Measurements from ENCODE around the gene STXBP6. TPM values are rescaled to one million over a fixed set of nuclear protein-coding genes. Genes with fewer than 3 reads are reported as not detected.
A peak's percentile ranks its signal among the peaks of the same experiment; 100 is the strongest.

STXBP6 gene
- total RNA-seq, 1 experiment from 2014 or later, result 6.4 TPM

GRCh38 chr14:24892497-24893051, 157.4 kb downstream of the STXBP6 start:
- Histone ChIP-seq H3K27me3 (replicated peaks) (no peaks in the 10 kb centered on the region), H3K9me3 (replicated peaks) (peaks cover 4% of the 10 kb centered on the region), H3K36me3 (no peaks in the 10 kb centered on the region), H3K4me3 (no peak overlapping the region), H3K4me1 (replicated peaks) (peaks cover 10% of the 10 kb centered on the region), H3K27ac (no peak overlapping the region)
- DNase-seq (ENCODE audit: low read depth in 1 of 2, low spot score in 2 of 2), result no peak

GRCh38 chr14:24891987-24892496, 157.9 kb downstream of the STXBP6 start:
- Histone ChIP-seq H3K27me3 (replicated peaks) (no peaks in the 10 kb centered on the region), H3K4me3 (no peak overlapping the region), H3K4me1 (replicated peaks) (peaks cover 10% of the 10 kb centered on the region), H3K9me3 (replicated peaks) (peaks cover 4% of the 10 kb centered on the region), H3K36me3 (no peaks in the 10 kb centered on the region), H3K27ac (no peak overlapping the region)
- DNase-seq (ENCODE audit: low read depth in 1 of 2, low spot score in 2 of 2), result no peak

DNA sequence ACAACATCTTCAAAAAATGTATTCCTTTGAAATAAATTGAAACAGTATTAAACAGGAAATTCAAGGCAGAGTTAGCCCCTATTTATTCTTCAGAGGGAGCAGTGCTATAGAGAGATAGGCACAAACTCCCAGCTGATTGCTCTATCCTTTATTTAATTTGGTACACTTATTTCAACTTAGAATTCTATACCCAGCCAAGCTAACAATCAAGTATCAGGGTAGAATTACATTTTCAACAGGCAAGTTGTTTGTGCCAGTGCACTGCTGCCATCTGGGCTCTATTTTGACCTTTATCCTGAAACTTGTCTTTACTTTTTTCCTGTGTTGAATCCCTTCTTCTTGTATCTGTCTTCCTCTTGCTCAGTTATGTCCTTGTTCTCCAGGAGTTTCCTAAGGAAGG, 159.2 kb downstream of the STXBP6 start:
- peaks cover 4% of the 10 kb centered on the region for H3K9me3 ChIP-seq (replicated peaks)
- peaks cover 10% of the 10 kb centered on the region for H3K4me1 ChIP-seq (replicated peaks)
- DNase-seq (ENCODE audit: low read depth in 1 of 2, low spot score in 2 of 2), result no peak
- H3K27me3 ChIP-seq (replicated peaks), result no peaks in the 10 kb centered on the region
- H3K36me3 ChIP-seq, result no peaks in the 10 kb centered on the region
- H3K4me3 ChIP-seq, result no peak overlapping the region
- no peak overlapping the region for H3K27ac ChIP-seq

- peaks cover 1% of the 10 kb centered on the region for H3K4me1 ChIP-seq (replicated peaks)
- no peaks in the 10 kb centered on the region for H3K27me3 ChIP-seq (replicated peaks)
- no peaks in the 10 kb centered on the region for H3K36me3 ChIP-seq
- H3K4me3 ChIP-seq, result no peak overlapping the region
- peaks cover 4% of the 10 kb centered on the region for H3K9me3 ChIP-seq (replicated peaks)
- no peak overlapping the region for H3K27ac ChIP-seq
- no peak for DNase-seq (ENCODE audit: low read depth in 1 of 2, low spot score in 2 of 2)
Measured at GRCh38 chr14:24889843-24890242, 160.1 kb downstream of the STXBP6 start.

DNA sequence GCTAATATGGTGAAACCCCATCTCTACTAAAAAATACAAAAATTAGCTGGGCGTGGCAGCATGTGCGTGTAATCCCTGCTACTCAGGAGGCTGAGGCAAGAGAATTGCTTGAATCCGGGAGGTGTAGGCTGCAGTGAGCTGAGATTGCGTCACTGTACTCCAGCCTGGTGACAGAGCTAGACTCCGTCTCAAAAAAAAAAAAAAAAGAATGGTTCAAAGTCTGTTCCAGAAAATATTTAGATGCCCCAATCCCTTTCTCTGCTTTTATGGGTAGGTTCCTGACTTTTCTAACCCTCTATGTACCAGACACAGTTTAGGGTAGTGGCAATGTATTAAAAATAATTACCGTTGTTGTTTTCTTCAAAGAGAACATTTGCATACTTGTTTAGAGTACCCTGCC, 161.4 kb downstream of the STXBP6 start:
- no peak overlapping the region for H3K4me3 ChIP-seq
- DNase-seq (ENCODE audit: low read depth in 1 of 2, low spot score in 2 of 2), result no peak
- peaks cover 4% of the 10 kb centered on the region for H3K9me3 ChIP-seq (replicated peaks)
- no peak overlapping the region for H3K27ac ChIP-seq
- H3K27me3 ChIP-seq (replicated peaks), result no peaks in the 10 kb centered on the region
- no peaks in the 10 kb centered on the region for H3K4me1 ChIP-seq (replicated peaks)
- H3K36me3 ChIP-seq, result no peaks in the 10 kb centered on the region

DNA sequence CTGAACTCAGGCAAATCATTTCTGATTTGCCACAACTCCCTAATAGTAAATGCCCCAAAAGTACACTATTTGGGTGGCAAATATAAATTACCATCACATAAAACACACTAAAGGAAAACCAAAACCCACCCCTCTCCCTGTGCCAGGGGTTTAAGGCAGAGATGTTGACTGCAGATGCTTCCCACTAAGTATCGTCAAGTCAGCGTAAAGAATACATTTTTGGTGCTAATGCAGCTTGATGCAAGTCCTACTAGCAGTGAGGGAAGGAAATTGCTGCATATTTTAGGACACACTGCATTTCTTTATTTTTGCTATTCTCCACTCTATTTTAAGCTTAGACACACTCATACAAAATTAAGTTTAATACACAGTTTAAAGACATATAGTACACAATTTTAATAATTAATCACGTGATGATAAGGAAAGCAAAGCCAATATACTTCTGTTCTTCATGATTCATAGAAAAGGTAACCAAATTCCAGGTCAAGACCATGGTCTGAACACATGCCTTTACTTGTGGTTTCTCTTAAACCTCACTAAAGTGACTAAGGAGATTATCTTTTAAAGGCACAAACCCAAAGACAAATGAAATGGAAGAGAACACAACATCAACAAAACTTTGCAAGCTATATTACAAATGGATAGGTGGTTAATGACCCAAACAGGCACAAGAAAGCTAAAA, 162.2 kb downstream of the STXBP6 start:
- no peak for DNase-seq (ENCODE audit: low read depth in 1 of 2, low spot score in 2 of 2)

DNA sequence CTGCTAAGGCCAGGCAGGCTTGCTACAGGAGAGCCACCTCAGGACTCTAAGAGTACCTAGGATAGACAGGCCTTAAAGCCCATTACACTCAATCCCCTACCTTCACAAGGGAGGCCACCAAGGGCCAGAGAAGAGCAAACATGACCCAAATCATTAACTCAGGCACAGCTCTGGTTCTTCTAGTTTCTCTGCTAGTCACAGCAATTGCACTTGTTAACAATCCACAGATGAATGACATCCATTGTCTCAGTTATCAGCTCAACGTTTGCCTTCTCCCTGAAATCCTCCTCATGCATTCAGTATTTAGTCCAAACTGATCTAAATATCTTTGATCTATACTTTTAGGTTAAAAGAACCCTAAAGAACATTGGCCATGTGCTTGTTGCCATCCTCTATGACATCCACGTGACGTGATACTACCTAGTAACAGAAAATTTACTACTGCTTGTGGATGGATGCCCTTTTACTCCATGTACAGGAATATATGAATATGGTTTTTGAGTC, 164.5 kb downstream of the STXBP6 start:
- Histone ChIP-seq H3K4me1 (replicated peaks) (peaks cover 15% of the 10 kb centered on the region), H3K36me3 (no peaks in the 10 kb centered on the region), H3K27me3 (replicated peaks) (no peaks in the 10 kb centered on the region), H3K9me3 (replicated peaks) (no peaks in the 10 kb centered on the region; the same call in 1 of the 2 replicates), H3K27ac (no peak overlapping the region), H3K4me3 (no peak overlapping the region)
- no peak for DNase-seq (ENCODE audit: low read depth in 1 of 2, low spot score in 2 of 2)

More for the DNA sequence above, 162.2 kb downstream of the STXBP6 start:
- Histone ChIP-seq H3K4me1 (replicated peaks) (no peaks in the 10 kb centered on the region), H3K27ac (no peak overlapping the region), H3K4me3 (no peak overlapping the region), H3K9me3 (replicated peaks) (peaks cover 4% of the 10 kb centered on the region), H3K36me3 (no peaks in the 10 kb centered on the region), H3K27me3 (replicated peaks) (no peaks in the 10 kb centered on the region)

- no peak overlapping the region for H3K4me3 ChIP-seq
- H3K27me3 ChIP-seq (replicated peaks), result no peaks in the 10 kb centered on the region
- no peak for DNase-seq (ENCODE audit: low read depth in 1 of 2, low spot score in 2 of 2)
- H3K9me3 ChIP-seq (replicated peaks), result no peaks in the 10 kb centered on the region
- no peak overlapping the region for H3K27ac ChIP-seq
- no peaks in the 10 kb centered on the region for H3K36me3 ChIP-seq
- peaks cover 22% of the 10 kb centered on the region for H3K4me1 ChIP-seq (replicated peaks)
Measured at GRCh38 chr14:24883576-24883975, 166.4 kb downstream of the STXBP6 start.

DNA sequence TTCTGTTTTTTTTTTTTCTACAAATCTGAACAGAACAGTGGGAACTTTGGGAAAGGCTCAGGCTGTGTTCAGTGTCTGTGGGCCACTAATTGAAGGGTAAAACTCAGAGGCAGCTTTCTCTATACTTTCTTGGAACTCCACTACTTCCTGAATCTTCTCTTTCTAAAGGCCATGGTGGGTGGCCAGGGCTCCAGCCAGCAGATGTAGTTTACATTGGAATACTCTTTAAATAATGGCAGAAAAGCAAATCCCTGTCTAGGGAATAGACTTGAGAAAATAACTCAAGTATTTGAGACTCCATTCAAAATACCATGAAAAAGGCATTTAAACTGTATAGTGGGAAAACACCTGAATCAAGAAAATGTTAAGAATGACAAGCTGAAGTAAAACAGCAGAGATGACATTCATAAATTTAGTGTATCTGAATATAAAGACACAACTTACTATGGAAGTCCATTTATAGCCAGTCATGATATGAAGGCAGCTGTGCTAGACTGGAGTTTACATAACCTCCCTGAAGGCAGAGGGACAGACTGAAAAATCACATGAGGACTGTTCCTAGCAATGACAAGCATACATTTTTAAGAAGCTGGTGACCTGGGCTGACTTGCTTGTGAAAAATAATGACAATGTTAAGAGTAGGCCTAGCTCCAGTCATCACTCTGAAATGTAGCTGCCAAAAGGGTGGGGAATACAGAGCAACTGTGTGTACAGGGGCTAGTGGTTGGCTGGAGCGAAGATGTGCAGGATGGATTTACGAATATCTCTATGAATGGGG, 168.6 kb downstream of the STXBP6 start:
- Histone ChIP-seq H3K36me3 (no peaks in the 10 kb centered on the region), H3K9me3 (replicated peaks) (no peaks in the 10 kb centered on the region), H3K4me3 (no peak overlapping the region), H3K27ac (peak overlapping the region; percentile 50), H3K27me3 (replicated peaks) (no peaks in the 10 kb centered on the region), H3K4me1 (replicated peaks) (peaks cover 22% of the 10 kb centered on the region)
- DNase-seq (ENCODE audit: low read depth in 1 of 2, low spot score in 2 of 2), result peak in 1 of 2 experiments; percentile 31

DNA sequence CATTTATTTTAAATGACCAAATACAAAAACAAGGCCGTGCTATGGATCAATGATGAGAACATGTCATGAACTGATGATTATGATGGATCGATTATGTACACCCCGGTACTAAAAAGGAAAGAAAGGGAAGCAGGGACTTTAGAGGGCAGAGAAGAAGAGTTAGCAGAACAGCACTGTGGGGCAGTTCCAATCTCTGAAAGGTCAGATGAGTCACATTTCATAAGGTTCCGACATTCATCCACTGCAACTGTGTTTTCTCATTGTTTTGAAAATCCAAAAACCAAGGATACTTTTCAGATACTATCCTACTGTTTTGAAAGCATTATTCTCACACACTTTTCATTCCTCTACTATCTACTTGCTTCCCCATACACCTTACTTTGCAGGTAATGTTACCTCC, 169.3 kb downstream of the STXBP6 start:
- no peak overlapping the region for H3K4me3 ChIP-seq
- no peak for DNase-seq (ENCODE audit: low read depth in 1 of 2, low spot score in 2 of 2)
- H3K27ac ChIP-seq, result peak overlapping the region; percentile 50
- no peaks in the 10 kb centered on the region for H3K36me3 ChIP-seq
- no peaks in the 10 kb centered on the region for H3K9me3 ChIP-seq (replicated peaks)
- H3K4me1 ChIP-seq (replicated peaks), result peaks cover 22% of the 10 kb centered on the region
- H3K27me3 ChIP-seq (replicated peaks), result no peaks in the 10 kb centered on the region

DNA sequence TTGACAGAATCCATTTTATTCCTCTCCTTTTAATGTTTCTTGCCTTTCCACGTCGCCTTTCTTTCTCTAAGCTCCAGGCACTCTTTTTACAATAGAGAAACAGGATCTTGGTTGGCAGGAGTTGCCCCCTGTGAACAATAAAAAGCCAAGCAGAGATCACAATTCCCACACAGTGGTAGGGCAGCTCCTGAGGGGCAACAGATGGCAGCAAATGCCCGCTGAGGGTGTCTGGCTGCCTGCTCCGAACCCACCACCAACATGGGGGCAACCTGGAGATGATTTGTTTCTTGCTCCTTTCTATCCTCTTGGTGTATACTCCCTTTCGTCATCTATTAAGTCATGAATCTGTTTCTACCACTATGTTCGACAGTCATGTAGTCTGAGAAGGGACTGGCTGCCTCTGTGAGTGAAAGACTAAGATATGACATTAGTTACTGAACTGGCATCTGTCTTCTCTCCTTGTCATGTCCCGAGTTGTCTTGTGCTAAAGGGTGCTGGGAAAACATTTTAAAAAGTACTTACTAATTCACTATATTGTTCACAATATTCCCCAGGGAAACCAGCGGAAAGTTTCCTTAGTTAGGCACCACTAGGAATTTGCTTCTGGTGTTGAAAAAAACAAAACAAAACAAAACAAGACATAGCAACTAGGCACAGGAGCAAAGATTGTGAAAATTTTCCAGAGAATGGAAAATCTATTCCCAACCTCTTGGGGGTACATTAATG, 170.1 kb downstream of the STXBP6 start:
- H3K9me3 ChIP-seq (replicated peaks), result no peaks in the 10 kb centered on the region
- H3K27me3 ChIP-seq (replicated peaks), result no peaks in the 10 kb centered on the region
- no peaks in the 10 kb centered on the region for H3K36me3 ChIP-seq
- H3K4me3 ChIP-seq, result no peak overlapping the region
- peaks cover 22% of the 10 kb centered on the region for H3K4me1 ChIP-seq (replicated peaks)
- no peak for DNase-seq (ENCODE audit: low read depth in 1 of 2, low spot score in 2 of 2)
- H3K27ac ChIP-seq, result no peak overlapping the region

GRCh38 chr14:24876996-24877395, 173.0 kb downstream of the STXBP6 start:
- no peak overlapping the region for H3K4me3 ChIP-seq

More at GRCh38 chr14:24876996-24877395, 173.0 kb downstream of the STXBP6 start:
- Histone ChIP-seq H3K27me3 (replicated peaks) (no peaks in the 10 kb centered on the region), H3K27ac (no peak overlapping the region), H3K36me3 (no peaks in the 10 kb centered on the region), H3K4me1 (replicated peaks) (peaks cover 22% of the 10 kb centered on the region), H3K9me3 (replicated peaks) (no peaks in the 10 kb centered on the region)
- DNase-seq (ENCODE audit: low read depth in 1 of 2, low spot score in 2 of 2), result no peak
